ENCODE measurements around the gene TGFA.

The TGFA gene

GRCh38 chr2:70412294-70413070 is 141.1 kb downstream of the TGFA start:
- no peak for DNase-seq

GRCh38 chr2:70411483-70412125 is 142.0 kb downstream of the TGFA start:
- DNase-seq: no peak

GRCh38 chr2:70403267-70404053 is 150.2 kb downstream of the TGFA start:
- no peak for DNase-seq

GRCh38 chr2:70400539-70400938 is 153.1 kb downstream of the TGFA start:
- no peak for DNase-seq

- DNase-seq: no peak
Observed at GRCh38 chr2:70399046-70399445, 154.6 kb downstream of the TGFA start.

All from MV-4-11 (cell line).